ENCODE results near the gene SPRED2. TPM values are rescaled to one million over a fixed set of nuclear protein-coding genes. Genes with fewer than 3 reads are reported as not detected.

The SPRED2 gene
- total and polyA plus RNA-seq, 2 of the 8 experiments (the other 6 are each of a cell fraction or from before 2014, with no cell fraction given) = 15.3 to 22.5 TPM

GRCh38 chr2:65316072-65316471, 116.3 kb downstream of the SPRED2 start:
- Histone ChIP-seq H4K20me1 (replicated peaks in 1 of 2; ENCODE audit: control insufficient read depth in 1 of 2, insufficient read depth in 2 of 2, low read length in 2 of 2) (peaks cover 0 to 4% of the 10 kb centered on the region in 2 experiments), H2BK12ac (ENCODE audit: low read depth, low read length) (no peak overlapping the region), H3K27ac (ENCODE audit: low read depth, low read length) (no peak overlapping the region), H3K79me2 (ENCODE audit: control insufficient read depth in 1 of 2, insufficient read depth in 2 of 2, low read length in 2 of 2) (no peaks in the 10 kb centered on the region), H3K4ac (replicated peaks; ENCODE audit: insufficient read length, low read depth, low read length) (no peak overlapping the region), H2BK5ac (ENCODE audit: low read depth, low read length) (no peak overlapping the region), H4K5ac (ENCODE audit: insufficient read length, low read depth, low read length) (no peak overlapping the region), H3K14ac (ENCODE audit: insufficient read length) (no peak overlapping the region), H2BK20ac (ENCODE audit: low read length) (no peak overlapping the region), H2BK15ac (ENCODE audit: low read length) (no peak overlapping the region), H3K27me3 (replicated peaks in 1 of 4; ENCODE audit: control insufficient read depth in 3 of 4, extremely low read depth in 1 of 4, insufficient read depth in 3 of 4, low read length in 3 of 4) (no peaks in the 10 kb centered on the region), H3K23ac (ENCODE audit: insufficient read length) (no peak overlapping the region), H3K9me3 (ENCODE audit: insufficient read depth in 2 of 2, low read depth in 1 of 2, low read length in 1 of 2) (no peaks in the 10 kb centered on the region), H4K8ac (ENCODE audit: extremely low read depth, insufficient read depth, low read length) (no peak overlapping the region), H2AFZ (ENCODE audit: low read length) (no peak overlapping the region), H3K18ac (ENCODE audit: extremely low read depth, low read length) (no peak overlapping the region), H2AK5ac (ENCODE audit: low read depth, low read length) (no peak overlapping the region), H3K79me1 (ENCODE audit: low read depth, low read length) (no peaks in the 10 kb centered on the region; the same call in 1 of the 2 replicates), H2BK120ac (replicated peaks; ENCODE audit: low read depth, low read length) (no peak overlapping the region), H3K56ac (replicated peaks; ENCODE audit: insufficient read length, low read depth, low read length) (no peak overlapping the region), H3K4me2 (ENCODE audit: insufficient read depth in 1 of 2, low read depth in 2 of 2, low read length in 2 of 2) (no peak overlapping the region), H3K36me3 (ENCODE audit: control insufficient read depth in 2 of 4, insufficient read depth in 4 of 4, low read length in 3 of 4) (peaks cover 0 to 6% (median 0%) of the 10 kb centered on the region in 4 experiments; a peak in 1 of 8 replicates), H4K91ac (replicated peaks; ENCODE audit: insufficient read length, low read length) (no peak overlapping the region), H3K4me1 (replicated peaks in 1 of 4; ENCODE audit: control insufficient read depth in 3 of 4, insufficient read depth in 4 of 4, low read length in 3 of 4) (no peaks in the 10 kb centered on the region), H3K4me3 (ENCODE audit: extremely low read depth in 1 of 4, insufficient read depth in 2 of 4, low read depth in 3 of 4, low read length in 4 of 4) (no peak overlapping the region), H3K9ac (replicated peaks in 1 of 4; ENCODE audit: extremely low read depth in 1 of 4, low read depth in 3 of 4, low read length in 3 of 4) (no peak overlapping the region), H3K23me2 (ENCODE audit: low read depth, low read length) (no peaks in the 10 kb centered on the region)
- TF ChIP-seq HDAC6 (IDR thresholded peaks at IDR 0.05; ENCODE audit: low read depth, low read length) (no peak), SIN3A (conservative IDR thresholded peaks at IDR 0.05 in 1 of 2, IDR thresholded peaks at IDR 0.05 in 1 of 2; ENCODE audit: low read depth in 1 of 2, low read length in 2 of 2) (no peak), BCL11A (IDR thresholded peaks at IDR 0.05; ENCODE audit: low read depth in 2 of 2, low read length in 2 of 2) (no peak), CREB1 (IDR thresholded peaks at IDR 0.05) (no peak), HDAC2 (IDR thresholded peaks at IDR 0.05; ENCODE audit: borderline replicate concordance in 1 of 2, low read depth in 2 of 2, low read length in 2 of 2) (no peak), PHF8 (conservative IDR thresholded peaks at IDR 0.05; ENCODE audit: low read depth, low read length) (no peak), RAD21 (IDR thresholded peaks at IDR 0.05 in 1 of 2, conservative IDR thresholded peaks at IDR 0.05 in 1 of 2; ENCODE audit: low read depth in 2 of 2, low read length in 2 of 2) (no peak), CBX8 (IDR thresholded peaks at IDR 0.05; ENCODE audit: borderline replicate concordance, low read depth, low read length) (no peak), SIRT6 (IDR thresholded peaks at IDR 0.05; ENCODE audit: low read length) (no peak), TAF7 (optimal IDR thresholded peaks at IDR 0.05; ENCODE audit: borderline replicate concordance, low read depth, low read length) (no peak)
- 76% methylated on average over 6 of the region's 6 CpGs; no CpG with 5 or more reads in 1 of the 2 experiments for WGBS, 2 experiments (ENCODE audit: extremely low coverage in 1 of 2, insufficient coverage in 1 of 2, insufficient read length in 1 of 2, insufficient replicate concordance in 2 of 2, low coverage in 1 of 2, low lambda C conversion rate in 2 of 2, missing lambda C conversion rate in 1 of 2)
- FAIRE-seq (no peak), DNase-seq (ENCODE audit: low read depth in 1 of 2, low spot score in 2 of 2) (no peak)
- ChIA-PET POLR2A (ENCODE audit: partially characterized antibody) (no interaction called here), CTCF (ENCODE audit: partially characterized antibody) (interaction anchor here (0.8 to 1.3 kb wide), 4 partner anchors 19 to 226 kb away, joined by 3 to 5 read pairs (median 4); no protein-coding TSS in a partner anchor)

All from H1 (cell line).